GM19035 (cell line): ENCODE results near the gene ADISSP.

Experiments used
- ATAC-seq: cut with Tn5 transposase; IDR thresholded peaks from one replicate; pipeline ENCODE4 v1.9.1; 2021; ENCODE audit not compliant: unreplicated experiment

The ADISSP gene

DNA sequence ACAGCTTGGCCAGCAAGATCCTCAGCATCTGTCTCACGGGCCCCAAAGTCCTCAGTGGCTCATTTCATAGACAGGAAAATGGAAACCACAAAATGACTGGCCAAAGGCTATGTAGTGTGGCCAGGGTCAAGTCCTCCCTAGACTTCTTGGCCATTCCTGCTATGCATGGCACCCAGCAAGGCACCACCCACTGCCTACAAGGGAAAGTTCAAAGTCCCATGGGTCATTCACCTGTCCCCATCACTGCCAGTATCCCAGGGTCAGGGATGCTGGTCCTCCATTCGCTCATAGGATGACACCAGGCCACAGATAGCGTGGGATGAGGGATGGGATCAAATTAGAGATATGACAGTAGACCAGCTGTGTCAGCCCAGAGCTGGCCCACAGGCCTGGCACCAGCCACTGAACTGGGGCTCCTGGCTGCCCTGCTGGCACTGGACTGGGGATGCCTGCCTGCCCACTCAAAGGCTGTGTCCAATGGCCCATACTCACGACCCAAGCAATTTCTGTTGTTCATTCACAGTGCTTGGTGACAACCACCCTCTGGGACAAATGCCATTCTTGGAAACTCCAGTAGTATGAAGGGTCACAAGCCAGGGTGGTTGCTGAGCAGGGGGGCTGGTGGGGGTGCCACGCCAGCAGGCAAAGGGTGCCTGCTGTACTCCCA lies 11.6 kb downstream of the ADISSP start:
- ATAC-seq, result no peak

DNA sequence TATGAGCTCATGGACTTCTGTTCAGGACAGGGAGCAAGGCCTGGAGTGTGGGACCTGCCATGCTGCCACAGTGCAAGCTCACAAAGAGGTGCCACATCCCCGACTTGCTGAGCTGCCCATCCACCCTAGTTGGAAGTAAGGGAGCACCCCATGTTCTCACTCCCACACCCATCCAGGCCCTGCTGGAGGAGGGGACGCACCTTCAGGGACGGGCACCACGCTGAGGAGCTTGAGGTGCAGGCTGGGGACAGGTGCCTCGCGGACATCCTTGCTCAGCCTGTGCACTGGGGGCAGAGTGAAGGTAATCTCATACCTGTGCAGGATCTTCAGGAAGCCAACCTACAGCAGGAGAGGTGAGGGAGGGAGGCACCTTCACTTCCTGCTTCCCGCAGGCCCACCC lies 12.3 kb downstream of the ADISSP start:
- no peak for ATAC-seq

DNA sequence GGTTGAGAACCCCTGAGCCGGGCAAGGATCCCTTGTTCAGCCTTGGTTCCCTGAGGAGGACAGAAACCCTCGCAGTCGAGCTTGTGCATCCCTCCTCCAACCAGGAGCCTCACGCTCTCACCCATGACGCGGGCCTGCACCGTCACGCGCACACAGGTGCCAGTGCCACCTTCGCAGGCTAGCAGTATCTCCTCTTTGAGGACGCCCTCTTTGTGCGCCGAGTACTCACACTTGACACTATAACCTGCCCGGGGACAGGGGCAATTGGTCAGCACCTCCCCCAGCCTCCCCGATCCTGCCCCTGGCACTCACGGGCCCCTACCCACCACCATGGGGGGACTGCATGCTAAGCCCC lies 13.3 kb downstream of the ADISSP start:
- no peak for ATAC-seq

DNA sequence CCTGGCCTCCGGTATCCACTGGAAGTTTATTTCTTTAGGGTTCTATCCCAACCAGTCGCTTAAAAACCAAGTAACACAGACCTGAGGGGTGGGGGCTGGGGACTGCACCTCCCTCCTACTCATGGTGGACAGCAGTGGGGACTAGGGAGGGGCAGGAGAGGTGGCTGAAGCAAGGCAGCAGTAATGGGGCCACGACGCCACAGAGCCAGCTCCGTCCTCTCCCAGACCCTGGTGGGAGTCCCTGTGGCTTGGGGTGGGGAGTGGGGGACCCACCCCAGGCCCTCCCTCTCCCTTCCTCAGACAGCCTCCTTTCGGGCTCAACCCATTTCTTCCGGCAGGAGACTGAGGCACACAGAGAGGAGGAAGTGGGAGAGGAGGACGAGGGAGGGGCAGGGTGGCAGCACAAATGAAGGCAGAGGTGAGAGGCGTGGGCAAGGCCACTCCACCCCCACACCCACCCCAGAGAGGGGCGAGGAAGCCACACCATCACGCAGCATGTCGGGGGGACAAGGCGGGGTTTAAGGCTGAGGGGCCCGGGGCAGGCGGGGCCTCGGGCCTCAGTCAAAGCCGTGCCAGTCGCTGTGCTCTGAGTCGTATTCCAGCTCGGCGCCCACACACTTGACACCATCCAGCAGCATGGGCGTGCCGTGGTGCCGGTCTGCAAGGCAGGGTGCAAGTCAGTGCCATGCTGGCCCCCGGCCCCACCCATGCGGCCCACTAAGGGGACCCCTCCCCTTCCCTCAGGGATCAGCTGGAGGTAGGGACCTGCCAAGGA lies 13.9 kb downstream of the ADISSP start:
- no peak for ATAC-seq

DNA sequence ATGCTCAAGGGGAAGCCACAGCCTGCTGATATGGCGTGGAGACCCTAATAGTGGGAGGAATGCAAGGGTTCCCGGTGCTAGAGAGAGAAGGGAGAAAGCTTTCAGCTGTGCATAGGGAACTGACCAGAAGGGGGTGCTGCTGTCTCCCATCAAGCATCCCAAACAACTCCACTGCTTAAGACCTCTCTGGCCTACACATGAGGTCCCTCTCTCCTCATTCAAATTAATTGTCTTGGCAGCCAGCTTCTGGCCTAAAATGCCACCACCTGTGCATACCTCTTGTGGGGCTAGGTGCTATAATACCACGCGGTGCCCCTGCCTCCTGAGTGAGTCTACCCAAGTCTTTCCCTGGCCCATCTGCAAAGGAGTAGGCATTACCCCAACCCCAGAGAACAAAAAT lies 14.5 kb downstream of the ADISSP start:
- ATAC-seq, result no peak

DNA sequence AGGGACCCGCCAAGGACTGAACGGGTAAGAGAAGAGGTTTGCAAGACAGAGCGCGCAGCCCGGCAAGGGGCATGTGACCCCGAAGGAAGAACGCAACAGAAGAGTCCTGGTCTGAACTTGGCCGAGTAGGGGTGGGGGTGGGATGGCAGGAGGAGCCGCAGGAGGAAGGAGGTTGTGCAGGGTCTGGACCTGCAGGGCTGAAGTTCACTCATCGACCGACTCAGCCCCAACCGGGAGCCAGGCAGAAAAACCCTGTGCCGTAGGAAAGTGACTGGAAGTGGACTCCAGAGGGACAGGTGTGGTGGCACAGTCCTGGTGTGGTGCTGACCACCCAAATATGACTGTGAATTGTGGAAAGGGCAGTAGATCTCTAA lies 15.2 kb downstream of the ADISSP start:
- ATAC-seq, result no peak

DNA sequence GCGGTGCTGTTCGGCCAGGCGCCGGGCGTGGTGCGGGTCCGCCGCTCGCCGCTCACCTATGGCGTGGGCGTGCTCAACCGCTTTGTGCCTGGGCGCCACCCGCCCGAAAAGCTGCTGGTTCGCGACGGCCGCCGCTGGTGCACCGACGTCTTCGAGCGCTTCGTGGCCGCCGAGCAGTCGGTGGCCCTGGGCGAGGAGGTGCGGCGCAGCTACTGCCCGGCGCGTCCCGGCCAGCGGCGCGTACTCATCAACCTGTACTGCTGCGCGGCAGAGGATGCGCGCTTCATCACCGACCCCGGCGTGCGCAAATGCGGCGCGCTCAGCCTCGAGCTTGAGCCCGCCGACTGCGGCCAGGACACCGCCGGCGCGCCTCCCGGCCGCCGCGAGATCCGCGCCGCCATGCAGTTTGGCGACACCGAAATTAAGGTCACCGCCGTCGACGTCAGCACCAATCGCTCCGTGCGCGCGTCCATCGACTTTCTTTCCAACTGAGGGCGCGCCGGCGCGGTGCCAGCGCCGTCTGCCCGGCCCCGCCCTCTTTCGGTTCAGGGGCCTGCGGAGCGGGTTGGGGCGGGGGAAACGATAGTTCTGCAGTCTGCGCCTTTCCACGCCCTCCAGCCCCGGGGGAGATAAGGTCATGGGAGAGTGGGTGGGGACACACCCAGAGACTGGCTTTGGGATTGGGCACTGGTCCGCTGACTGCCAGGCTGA lies 15.7 kb downstream of the ADISSP start:
- ATAC-seq, result no peak

DNA sequence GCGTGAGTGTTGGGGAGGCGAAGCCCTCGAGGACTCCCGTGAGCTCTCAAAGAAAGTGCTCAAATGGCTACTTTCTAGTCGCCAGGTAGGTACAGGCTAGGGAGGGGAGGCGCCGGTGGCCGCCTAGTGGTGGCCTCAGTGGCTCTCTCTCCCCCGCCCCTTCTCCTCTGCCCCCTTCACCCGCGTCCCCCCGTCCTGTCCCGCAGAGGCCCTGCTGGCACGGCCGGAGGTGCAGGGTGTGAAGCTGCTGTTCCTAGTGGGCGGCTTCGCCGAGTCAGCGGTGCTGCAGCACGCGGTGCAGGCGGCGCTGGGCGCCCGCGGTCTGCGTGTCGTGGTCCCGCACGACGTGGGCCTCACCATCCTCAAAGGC lies 16.3 kb downstream of the ADISSP start:
- no peak for ATAC-seq

DNA sequence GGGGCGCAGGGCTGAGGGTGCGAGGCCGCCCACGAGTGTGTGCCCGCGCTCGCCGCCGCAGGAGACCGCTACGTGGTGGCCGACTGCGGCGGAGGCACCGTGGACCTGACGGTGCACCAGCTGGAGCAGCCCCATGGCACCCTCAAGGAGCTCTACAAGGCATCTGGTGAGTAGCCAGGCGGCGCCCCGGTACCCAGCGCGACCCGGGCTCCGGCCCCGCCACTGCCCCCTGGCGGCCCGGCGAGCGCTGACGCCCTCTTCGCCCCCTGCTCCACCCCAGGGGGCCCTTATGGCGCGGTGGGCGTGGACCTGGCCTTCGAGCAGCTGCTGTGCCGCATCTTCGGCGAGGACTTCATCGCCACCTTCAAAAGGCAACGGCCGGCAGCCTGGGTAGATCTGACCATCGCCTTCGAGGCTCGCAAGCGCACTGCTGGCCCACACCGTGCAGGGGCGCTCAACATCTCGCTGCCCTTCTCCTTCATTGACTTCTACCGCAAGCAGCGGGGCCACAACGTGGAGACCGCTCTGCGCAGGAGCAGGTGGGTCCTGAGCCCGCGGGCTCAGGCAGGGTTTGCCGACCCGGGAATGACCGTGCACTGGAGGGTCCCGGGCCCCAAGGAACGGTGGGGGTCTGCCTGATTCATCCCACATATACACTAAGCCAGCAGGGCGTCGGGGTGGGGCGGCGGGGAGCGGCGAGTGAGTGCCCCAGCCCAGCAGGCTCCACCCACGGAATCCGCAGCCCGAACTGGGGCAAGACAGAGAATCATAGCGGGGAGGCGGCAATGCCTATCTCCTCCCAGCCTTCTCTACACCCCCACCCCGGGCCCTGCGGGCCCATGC lies 17.6 kb downstream of the ADISSP start:
- ATAC-seq, result no peak

DNA sequence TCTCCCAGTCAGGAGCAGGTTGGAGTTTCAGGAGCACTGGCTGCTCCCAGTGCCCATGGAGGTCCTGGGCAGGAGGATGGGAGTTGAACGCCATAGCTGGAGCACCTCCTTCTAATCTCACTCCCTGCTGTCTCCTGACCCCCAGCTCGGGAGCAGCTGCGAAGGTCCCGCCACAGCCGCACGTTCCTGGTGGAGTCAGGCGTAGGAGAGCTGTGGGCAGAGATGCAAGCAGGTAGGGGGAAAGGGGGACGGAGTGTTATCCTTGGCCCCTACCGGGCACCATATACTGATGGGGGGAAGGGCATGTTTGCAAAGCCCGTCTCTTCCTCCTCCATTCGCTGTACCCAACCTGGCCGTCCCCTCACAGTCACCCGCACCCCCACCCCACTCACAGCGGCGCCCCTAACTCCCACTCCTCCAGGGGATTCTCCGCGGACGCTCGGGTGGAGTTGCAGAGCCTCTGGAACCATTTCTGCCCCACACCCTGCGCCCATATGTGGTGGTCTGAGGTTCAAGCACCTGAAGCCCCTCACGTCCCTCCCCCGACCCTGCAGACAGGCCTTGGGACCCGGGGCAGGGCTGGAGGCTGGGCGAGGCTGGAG lies 18.4 kb downstream of the ADISSP start:
- ATAC-seq, result no peak

DNA sequence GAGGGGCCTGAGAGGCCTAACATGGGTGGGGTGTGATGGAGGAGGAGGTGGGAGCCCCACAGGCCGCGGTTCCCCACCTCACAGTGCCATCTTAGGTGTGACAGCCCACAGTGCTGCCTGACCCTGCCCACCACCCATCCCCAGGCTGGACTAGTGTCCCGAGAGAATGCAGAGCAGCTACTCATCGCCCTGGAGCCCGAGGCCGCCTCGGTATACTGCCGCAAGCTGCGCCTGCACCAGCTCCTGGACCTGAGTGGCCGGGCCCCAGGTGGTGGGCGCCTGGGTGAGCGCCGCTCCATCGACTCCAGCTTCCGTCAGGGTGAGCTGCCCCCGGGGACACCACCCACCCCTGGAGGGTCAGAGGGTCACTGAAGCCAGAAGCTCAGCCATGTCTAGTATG lies 19.5 kb downstream of the ADISSP start:
- no peak for ATAC-seq

DNA sequence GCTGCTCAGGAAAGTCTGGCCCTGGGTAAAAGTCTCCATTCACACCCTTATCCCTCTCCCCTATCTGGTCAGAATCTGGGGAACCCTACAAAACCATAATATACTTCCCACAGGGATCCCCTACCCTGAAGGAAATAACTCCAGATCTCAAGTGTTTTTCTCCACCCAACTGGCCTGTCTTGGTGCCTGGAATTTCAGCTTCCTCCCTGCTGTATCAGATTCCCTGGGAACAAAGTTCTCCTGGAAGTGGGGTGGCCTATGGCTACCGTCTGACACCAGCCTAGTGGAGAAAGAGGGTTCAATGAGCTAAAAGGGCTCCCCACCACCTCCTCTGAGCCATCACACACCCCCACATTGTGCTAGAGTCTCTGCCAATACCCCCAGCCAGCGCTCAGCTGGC lies 20.1 kb downstream of the ADISSP start:
- ATAC-seq, result no peak

DNA sequence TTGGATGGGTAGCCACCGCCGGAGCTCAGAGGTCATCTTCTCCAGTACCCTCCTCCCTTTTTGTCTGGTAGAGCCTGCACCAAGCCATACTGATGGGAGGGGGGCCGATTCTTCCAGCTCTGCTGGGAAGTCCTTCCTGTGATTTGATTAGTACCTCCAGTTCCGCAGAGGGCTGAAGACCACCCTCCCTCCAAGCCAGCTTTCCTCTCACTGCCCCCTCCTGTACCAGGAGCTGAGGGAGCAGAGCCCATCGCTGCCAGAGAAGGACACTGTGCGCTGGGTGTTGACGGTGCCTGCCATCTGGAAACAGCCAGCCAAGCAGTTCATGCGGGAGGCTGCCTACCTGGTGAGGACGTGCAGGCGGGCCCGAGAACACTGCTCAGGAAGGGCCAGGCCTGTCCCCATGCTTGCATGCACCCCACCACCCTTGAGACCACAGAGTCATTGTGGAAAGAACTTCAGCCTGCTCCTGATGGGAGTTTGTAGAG lies 21.8 kb downstream of the ADISSP start:
- no peak for ATAC-seq

DNA sequence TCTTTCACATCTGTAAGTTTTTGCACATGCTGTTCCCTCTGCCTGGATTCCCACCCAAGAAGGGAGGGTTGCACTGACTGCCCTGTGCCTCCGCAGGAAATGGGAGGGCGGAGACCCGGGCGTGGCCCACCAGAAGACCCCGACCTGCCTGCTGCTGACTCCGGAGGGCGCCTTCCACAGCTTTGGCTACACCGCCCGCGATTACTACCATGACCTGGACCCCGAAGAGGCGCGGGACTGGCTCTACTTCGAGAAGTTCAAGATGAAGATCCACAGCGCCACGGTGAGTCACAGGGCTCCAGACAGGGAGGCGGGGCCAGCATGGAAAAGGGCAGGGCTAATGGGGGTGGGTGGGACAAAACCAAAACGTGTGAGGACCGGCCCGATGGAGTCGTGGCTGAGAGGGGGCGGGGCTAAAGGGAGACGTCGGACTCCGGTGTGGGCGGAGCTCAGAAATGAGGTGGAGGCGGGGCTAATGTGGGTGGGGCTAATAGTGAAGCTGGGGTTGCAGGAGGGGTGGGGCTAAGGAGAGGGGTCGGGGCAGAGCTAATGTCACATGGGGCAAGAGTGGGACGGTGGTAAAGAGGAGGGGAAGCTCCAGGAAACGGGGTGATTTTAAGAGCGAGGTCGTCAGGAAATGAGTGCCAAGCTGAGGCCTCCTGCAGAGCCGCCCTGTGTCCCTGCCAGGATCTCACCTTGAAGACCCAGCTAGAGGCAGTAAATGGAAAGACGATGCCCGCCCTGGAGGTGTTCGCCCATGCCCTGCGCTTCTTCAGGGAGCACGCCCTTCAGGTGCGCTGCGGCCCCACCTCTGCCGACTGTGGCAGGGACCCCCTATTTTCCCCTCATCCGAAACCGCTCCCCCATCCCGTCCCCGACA lies 22.5 kb downstream of the ADISSP start:
- no peak for ATAC-seq

DNA sequence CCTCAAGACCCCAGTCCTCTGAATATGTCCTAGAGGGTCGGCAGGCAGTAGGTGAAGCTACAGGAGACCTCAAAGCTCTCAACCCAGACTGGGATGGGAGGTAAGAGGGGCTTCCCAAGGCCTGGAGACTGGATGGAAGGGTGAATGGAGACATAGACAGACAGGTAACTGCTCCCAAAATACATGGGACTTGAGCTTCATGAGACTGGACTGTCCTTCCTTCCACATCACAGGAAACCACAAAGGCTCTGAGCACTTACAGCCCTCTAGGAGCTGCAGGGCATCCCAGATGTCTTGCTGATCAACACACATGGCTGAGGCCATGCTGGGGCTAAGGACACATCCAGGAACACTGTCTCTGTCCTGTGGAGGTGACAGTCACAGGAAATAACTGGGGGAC lies 23.5 kb downstream of the ADISSP start:
- no peak for ATAC-seq

DNA sequence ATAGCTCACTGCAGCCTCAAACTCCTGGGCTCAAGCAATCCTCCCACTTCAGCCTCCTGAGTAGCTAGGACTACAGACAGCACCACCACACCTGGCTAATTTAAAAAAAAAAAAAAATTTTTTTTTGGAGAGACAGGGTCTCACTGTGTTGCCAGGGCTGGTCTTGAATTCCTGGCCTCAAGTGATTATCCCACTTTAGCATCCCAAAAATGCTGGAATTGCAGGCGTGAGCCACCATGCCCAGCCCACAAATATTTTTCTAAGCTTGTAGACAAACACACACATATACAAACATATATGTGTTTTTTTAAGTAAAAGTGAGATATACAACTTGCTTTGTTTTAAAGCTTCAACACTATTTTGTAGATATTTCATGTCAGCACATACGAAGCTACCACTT lies 24.3 kb downstream of the ADISSP start:
- no peak for ATAC-seq

DNA sequence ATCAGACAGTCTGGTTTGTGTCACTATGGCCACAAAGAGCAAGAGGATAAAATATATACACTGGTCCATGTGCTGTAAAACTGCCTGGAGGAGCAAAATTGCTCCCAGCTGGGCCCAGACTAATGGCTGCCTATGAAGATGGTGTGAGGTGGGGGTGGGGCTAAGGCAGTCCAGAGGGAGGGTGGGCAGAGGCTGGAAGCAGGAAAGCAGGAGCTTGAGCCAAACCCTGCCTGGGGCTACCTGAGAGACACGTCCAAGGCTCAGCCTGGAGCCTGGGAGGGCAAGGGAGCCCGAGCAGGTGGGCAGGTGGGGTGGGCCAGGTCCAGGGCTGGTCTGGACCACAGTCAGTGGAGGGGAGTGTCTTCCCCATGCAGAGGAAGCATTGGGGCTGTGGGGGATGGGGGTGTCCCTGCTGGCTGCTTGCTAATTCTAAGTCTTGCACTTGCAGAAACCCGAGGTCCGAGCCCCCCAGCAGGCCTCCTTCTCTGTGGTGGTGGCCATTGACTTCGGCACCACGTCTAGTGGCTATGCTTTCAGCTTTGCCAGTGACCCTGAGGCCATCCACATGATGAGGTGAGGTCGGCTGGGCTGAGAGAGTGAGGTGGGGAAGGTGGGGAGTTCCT lies 25.6 kb downstream of the ADISSP start:
- no peak for ATAC-seq

DNA sequence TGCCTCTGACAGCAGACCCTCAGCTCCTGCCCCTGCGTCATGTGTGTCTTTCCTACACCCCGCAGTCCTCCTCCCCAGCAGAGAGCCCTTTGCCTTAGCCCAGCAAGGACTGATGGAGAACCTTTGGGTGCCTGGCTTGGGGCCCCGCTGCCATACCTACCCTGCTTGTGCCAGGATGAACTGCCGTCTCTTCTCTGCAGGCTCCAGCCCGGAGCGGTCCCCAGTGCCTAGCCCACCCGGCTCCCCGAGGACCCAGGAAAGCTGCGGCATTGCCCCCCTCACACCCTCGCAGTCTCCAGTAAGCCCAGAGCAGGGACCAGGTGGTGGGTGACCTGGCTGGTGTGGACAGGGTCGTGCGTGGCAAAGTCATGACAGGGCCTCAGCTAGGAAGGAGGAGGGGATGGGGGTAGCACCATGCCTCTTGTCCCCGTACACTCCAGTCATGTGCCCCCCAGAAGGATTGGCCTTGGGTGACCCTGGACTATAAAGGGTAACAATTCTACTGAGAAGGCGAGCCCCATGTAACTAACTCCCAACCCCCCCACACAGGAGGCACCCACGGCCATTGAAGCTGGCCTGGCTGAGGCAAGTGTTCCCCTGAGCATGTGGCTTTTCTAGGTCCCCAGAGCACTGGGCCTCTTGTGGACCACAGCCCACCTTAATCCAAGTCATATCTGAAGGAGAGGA lies 26.8 kb downstream of the ADISSP start:
- no peak for ATAC-seq

DNA sequence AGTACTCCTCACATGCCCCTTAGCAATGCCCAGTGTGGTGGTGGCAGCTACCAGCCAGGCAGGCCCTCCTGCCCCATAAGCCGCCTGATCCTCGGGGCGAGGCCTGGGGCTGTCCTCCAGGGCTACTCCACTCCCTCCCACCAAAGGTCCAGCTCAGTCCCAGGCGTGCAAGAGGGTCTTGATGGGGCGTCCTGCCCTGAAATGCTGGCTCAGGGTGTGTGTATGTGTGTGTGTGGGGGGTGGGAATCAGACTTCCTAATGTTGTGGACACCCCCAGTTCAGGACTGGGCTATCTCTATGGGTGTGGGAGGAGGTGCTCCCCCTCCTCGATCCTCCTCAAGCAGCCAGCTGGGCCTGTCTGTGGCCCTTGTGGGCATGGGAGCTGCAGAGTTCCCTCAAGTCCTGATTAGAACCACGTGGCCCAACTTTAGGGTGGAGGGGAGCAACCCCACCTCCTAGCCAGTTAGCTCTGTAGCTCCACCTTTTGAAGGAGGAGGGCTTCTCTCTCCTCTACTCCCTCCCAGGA lies 27.6 kb downstream of the ADISSP start:
- ATAC-seq, result no peak
